GM18907 (cell line): ENCODE measurements around the gene BRD3.
A peak's percentile ranks its signal among the peaks of the same experiment; 100 is the strongest.

Experiments
- ATAC-seq: cut with Tn5 transposase; IDR thresholded peaks from one replicate; pipeline ENCODE4 v1.9.1; 2021; ENCODE audit warnings: mild to moderate bottlenecking, moderate library complexity; ENCODE audit not compliant: unreplicated experiment

Gene BRD3

GRCh38 chr9:134066913-134067851 lies 644 bp downstream of the BRD3 start:
- ATAC-seq, result peak; percentile 13

- ATAC-seq, result no peak
These were observed 1.3 kb downstream of the BRD3 start for GRCh38 chr9:134066526-134066912.

GRCh38 chr9:134065612-134066419 lies 2.0 kb downstream of the BRD3 start:
- ATAC-seq, result peak; percentile 28

GRCh38 chr9:134064711-134065110 lies 3.1 kb downstream of the BRD3 start:
- no peak for ATAC-seq

- ATAC-seq, result no peak
These were observed 4.0 kb downstream of the BRD3 start for GRCh38 chr9:134063571-134064450.

- ATAC-seq, result no peak
These were observed 4.7 kb downstream of the BRD3 start for GRCh38 chr9:134063088-134063570.

GRCh38 chr9:134062461-134063087 lies 5.3 kb downstream of the BRD3 start:
- ATAC-seq, result no peak

- no peak for ATAC-seq
These were observed 6.0 kb downstream of the BRD3 start for GRCh38 chr9:134061688-134062371.

GRCh38 chr9:134061019-134061687 lies 6.7 kb downstream of the BRD3 start:
- no peak for ATAC-seq

GRCh38 chr9:134060546-134060945 lies 7.3 kb downstream of the BRD3 start:
- no peak for ATAC-seq

GRCh38 chr9:134059661-134060395 lies 8.0 kb downstream of the BRD3 start:
- ATAC-seq, result peak; percentile 76

- no peak for ATAC-seq
These were observed 8.6 kb downstream of the BRD3 start for GRCh38 chr9:134059188-134059641.

- ATAC-seq, result no peak
These were observed 9.1 kb downstream of the BRD3 start for GRCh38 chr9:134058716-134059115.

- ATAC-seq, result no peak
These were observed 9.8 kb downstream of the BRD3 start for GRCh38 chr9:134057751-134058701.

GRCh38 chr9:134057307-134057657 lies 10.5 kb downstream of the BRD3 start:
- ATAC-seq, result no peak

GRCh38 chr9:134056483-134057306 lies 11.1 kb downstream of the BRD3 start:
- ATAC-seq, result no peak
